ENCODE results near the gene BRAF.
"Not testable (repeated sequence)": the region's sequence is repeated elsewhere in the genome, so short reads cannot be mapped to it uniquely, and the experiment has no call there.

Gene BRAF

DNA sequence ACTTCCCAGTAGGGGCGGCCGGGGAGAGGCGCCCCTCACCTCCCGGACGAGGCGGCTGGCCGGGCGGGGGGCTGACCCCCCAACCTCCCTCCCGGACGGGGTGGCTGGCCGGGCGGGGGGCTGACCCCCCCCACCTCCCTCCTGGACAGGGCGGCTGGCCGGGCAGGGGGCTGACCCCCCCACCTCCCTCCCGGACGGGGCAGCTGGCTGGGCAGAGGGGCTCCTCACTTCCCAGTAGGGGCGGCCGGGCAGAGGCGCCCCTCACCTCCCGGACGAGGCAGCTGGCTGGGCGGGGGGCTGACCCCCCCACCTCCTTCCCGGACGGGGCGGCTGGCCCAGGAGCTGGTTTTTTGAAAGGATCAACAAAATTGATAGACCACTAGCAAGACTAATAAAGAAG, 161.6 kb downstream of the BRAF start:
- DNase-seq, result not testable (repeated sequence)

- DNase-seq, result not testable (repeated sequence)
Observed at GRCh38 chr7:140761375-140761774, 163.4 kb downstream of the BRAF start.

GRCh38 chr7:140754506-140754905, 170.2 kb downstream of the BRAF start:
- DNase-seq, result no peak

- no peak for DNase-seq
Observed at GRCh38 chr7:140752533-140752932, 172.2 kb downstream of the BRAF start.

- DNase-seq, result no peak
Observed at GRCh38 chr7:140746751-140747150, 178.0 kb downstream of the BRAF start.

GRCh38 chr7:140745266-140746058, 179.3 kb downstream of the BRAF start:
- no peak for DNase-seq

- no peak for DNase-seq
Observed at GRCh38 chr7:140744005-140744404, 180.7 kb downstream of the BRAF start.

GRCh38 chr7:140743255-140743654, 181.5 kb downstream of the BRAF start:
- DNase-seq, result not testable (repeated sequence)

DNA sequence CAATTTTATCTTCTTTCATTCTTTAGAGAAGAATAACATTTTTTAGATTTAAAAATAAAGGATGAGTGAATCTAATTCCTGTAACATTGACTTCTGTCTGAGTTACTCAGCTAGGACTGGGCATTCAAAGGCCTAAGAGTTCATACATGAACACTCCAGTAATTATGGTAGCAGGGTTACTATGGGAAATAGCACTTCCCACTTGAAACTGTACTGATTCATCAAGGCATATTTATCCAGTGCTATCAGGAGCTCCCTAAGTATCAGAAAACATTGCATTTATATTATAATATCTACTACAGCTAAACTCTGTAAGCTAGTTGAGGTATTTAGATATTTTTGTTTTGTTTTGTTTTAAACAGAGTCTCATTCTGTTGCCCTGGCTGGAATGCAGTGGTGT, 186.4 kb downstream of the BRAF start:
- DNase-seq, result no peak

DNA sequence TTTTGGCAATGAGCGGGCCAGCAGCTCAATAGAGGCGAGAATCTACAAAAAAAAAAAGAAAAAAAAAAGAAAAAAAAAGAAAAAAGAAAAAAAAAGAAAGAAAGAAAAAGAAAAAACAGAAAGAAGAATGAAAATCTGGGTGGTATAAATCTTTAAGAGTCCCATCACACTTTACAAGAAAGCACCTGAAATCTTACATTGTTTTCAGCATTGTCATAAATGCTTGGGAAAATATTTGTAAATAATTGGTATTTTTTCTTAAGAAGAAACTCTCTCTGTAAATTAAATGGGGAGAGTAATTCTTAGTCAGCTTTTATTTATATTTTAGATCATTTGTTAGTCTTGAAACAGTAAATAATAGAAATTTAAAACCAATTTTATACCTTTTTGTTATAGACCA, 190.0 kb downstream of the BRAF start:
- DNase-seq, result no peak

GRCh38 chr7:140734096-140734495, 190.6 kb downstream of the BRAF start:
- DNase-seq, result no peak

- no peak for DNase-seq
Observed at GRCh38 chr7:140732416-140732815, 192.3 kb downstream of the BRAF start.

GRCh38 chr7:140726281-140726680, 198.4 kb downstream of the BRAF start:
- peak; percentile 11 for DNase-seq

DNA sequence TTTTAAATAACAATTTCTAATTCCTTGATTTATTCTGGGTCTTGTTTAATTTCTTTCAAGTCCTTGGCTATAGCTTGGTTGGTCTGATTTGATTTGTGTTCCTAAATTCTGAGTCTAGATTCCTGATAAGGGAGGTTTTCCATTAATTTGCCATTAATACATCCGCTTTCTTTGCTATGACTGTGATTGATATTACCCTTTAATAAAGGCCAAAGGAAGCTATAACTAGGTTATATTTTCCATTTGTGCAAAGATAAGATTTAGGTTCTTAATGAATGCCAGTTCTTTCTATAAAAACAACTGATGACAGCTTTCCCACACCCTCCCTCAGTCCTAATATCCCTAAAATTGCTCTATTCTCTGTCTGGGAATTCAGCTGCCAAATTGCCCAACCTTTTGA, 200.0 kb downstream of the BRAF start:
- DNase-seq, result no peak

GRCh38 chr7:140723574-140723973, 201.2 kb downstream of the BRAF start:
- no peak for DNase-seq

DNA sequence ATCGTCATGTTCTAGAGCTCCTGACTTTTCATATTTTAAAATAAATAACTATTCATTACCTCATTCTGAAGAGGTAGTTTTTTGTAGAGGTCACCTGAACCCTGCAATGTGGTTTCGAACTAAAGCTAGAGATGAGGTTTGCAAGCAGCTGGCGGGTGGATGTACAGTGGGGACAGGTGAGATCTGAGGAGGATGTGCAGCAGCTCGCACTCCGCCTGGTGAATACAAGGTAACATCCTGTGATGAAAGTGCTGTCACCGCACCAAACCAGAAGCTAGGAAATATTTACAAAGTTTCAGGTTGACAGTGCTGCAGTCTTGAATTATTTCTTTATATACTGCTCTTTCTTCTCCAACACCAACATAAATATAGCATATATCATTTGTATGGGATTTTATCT, 201.7 kb downstream of the BRAF start:
- no peak for DNase-seq

DNA sequence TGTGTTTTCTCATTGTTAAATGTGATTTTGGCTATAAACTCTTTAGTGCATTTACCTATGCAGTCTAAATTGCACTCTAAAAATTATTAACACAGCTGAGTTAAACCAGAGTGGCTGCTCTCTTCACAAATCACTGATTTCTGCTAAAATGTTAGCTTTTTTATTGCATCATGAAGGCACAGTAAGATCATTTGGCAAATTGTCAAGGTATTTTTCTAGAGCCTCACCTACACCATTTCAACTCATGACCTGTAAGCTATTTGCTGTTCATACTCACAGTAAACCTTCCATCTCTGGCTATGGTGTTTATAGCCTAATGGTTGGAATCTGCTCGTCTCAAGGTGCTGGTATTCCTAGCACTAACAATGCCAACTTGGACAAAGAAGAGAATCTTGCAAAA, 202.5 kb downstream of the BRAF start:
- no peak for DNase-seq

DNA sequence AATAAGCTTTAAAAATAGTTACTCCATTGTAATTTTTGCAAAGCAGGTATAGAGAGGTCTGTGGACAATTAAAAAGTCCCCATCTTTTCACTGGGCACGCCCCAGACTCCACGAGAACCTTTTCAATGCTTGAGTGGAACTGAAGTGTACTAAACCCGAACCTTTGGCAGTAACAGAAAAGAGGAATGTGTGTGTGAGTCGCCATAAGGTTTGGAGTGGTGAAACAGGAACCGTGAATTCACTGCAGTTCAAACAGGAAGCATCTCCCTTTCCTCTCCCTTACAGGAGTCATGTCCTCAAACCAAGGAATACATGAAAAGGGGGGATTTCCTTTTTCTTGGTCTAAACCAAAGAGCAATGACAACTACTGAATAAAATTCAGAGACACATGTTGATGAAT, 205.0 kb downstream of the BRAF start:
- peak; percentile 55 for DNase-seq

GRCh38 chr7:140714331-140715040, 210.2 kb downstream of the BRAF start:
- no peak for DNase-seq

GRCh38 chr7:140712392-140712791, 212.3 kb downstream of the BRAF start:
- not testable (repeated sequence) for DNase-seq

GRCh38 chr7:140708764-140709163, 216.0 kb downstream of the BRAF start:
- not testable (repeated sequence) for DNase-seq

DNA sequence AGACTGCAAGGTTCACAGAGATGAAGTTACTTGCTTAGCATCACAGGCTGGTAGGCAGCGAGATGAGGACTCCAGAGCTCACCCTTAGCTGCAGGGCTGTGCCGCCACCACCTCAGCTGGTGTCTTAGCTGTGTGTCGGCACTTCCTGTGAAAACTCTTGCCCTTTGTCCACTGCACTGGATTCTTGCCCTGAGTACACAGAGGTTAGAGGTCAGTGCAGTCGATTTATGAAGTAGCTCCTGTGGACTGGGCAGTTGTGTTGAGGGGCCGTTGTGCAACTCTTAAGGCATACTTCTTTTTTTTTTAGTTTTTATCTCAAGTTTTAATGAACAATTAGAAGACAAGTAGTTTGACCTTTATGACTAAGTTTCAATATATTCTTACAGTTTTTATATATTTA, 217.6 kb downstream of the BRAF start:
- DNase-seq, result no peak

DNA sequence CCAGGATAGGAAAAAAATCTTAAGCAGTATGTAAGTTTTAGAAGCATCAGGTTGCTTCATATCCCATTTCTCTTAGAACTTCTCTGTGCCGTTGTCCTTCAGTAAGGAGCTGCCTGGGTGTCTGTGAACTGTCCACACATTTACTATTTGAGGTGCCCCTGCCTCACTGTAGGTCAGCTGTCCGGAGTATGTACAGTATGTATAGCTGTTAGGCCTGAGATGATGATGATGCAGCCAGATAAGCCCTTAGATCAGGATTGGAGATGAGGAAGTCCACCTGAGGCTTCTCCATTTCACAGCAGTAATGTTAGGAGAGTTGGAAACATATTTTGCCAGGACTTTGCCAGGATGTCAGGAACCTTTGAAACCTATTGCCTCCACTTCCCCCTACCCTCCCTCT, 220.5 kb downstream of the BRAF start:
- no peak for DNase-seq

DNA sequence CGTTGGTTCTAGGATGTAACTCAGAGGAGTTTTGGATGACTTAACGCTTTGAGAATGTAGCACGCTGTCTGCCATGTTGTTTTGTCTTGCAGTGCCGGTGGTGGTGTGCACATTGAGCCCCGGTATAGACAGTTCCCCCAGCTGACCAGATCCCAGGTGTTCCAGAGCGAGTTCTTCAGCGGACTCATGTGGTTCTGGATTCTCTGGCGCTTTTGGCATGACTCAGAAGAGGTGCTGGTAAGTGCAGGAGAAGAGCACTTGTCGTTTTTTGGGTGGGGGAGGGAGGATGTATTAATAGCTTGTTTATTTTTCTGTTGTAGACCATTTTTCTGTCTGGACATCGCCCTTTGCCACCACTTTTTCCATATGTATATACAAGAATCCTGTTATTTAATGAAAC, 222.0 kb downstream of the BRAF start:
- no peak for DNase-seq

DNA sequence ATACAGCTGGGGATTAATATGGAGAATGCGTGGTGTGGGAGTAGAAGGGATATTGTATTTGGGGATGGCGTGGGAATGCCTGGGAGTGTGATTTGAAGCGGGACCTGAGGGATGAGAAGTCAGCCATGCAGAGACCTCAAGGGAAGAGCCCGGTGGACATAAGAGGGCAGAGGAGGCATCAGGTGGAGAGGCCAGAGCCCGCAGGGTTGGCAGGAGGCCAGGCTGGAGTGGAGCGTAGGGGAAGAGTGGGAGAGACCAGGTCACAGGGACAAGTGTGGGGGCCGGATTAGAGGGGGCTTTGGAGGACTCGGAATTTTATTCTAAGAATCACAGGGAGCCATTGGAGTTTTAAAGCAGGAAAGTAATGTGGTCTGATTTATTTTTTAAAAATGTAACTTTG, 226.3 kb downstream of the BRAF start:
- DNase-seq, result no peak

Measured in NCI-H1092 treated with DMSO at 0.1 percent for 48 hours (cell line).